ENCODE data around the gene NANOS3.
A peak's percentile ranks its signal among the peaks of the same experiment; 100 is the strongest.
"Not testable (repeated sequence)": the region's sequence is repeated elsewhere in the genome, so short reads cannot be mapped to it uniquely, and the experiment has no call there.

Gene NANOS3

GRCh38 chr19:13847407-13848339 lies 29.3 kb upstream of the NANOS3 start:
- H3K9me3 ChIP-seq (ENCODE audit: low read length), result no peaks in the 10 kb centered on the region
- peaks cover 60% of the 10 kb centered on the region for H3K4me1 ChIP-seq (ENCODE audit: insufficient read depth, low read length)
- H3K36me3 ChIP-seq (ENCODE audit: insufficient read depth, low read length), result no peaks in the 10 kb centered on the region
- H3K27me3 ChIP-seq (ENCODE audit: control insufficient read depth in 1 of 2, insufficient read depth in 2 of 2, low read length in 2 of 2), result no peaks in the 10 kb centered on the region
- H3K9ac ChIP-seq (ENCODE audit: low read length), result peak overlapping the region; percentile 75
- peak overlapping the region; percentile 100 for H3K27ac ChIP-seq (ENCODE audit: low read depth, low read length)
- peak overlapping the region; percentile 49 to 61 for H3K4me3 ChIP-seq (ENCODE audit: low read depth in 1 of 2, low read length in 2 of 2)

- Histone ChIP-seq H3K36me3 (ENCODE audit: insufficient read depth, low read length) (no peaks in the 10 kb centered on the region), H3K27ac (ENCODE audit: low read depth, low read length) (peak overlapping the region; percentile 100), H3K4me3 (ENCODE audit: low read depth in 1 of 2, low read length in 2 of 2) (peak overlapping the region in 1 of 2 donors; percentile 61), H3K27me3 (ENCODE audit: control insufficient read depth in 1 of 2, insufficient read depth in 2 of 2, low read length in 2 of 2) (no peaks in the 10 kb centered on the region), H3K4me1 (ENCODE audit: insufficient read depth, low read length) (peaks cover 55% of the 10 kb centered on the region), H3K9me3 (ENCODE audit: low read length) (no peaks in the 10 kb centered on the region), H3K9ac (ENCODE audit: low read length) (peak overlapping the region; percentile 24)
Observed at GRCh38 chr19:13848340-13848677, 28.6 kb upstream of the NANOS3 start.

- peak overlapping the region; percentile 27 for H3K9ac ChIP-seq (ENCODE audit: low read length)
- no peaks in the 10 kb centered on the region for H3K36me3 ChIP-seq (ENCODE audit: insufficient read depth, low read length)
- no peaks in the 10 kb centered on the region for H3K27me3 ChIP-seq (ENCODE audit: control insufficient read depth in 1 of 2, insufficient read depth in 2 of 2, low read length in 2 of 2)
- no peaks in the 10 kb centered on the region for H3K9me3 ChIP-seq (ENCODE audit: low read length)
- peaks cover 48% of the 10 kb centered on the region for H3K4me1 ChIP-seq (ENCODE audit: insufficient read depth, low read length)
- peak overlapping the region; percentile 100 for H3K27ac ChIP-seq (ENCODE audit: low read depth, low read length)
- no peak overlapping the region for H3K4me3 ChIP-seq (ENCODE audit: low read depth in 1 of 2, low read length in 2 of 2)
Observed at GRCh38 chr19:13848798-13849676, 27.9 kb upstream of the NANOS3 start.

GRCh38 chr19:13849991-13850909 lies 26.7 kb upstream of the NANOS3 start:
- H3K36me3 ChIP-seq (ENCODE audit: insufficient read depth, low read length), result no peaks in the 10 kb centered on the region
- peak overlapping the region; percentile 65 for H3K9ac ChIP-seq (ENCODE audit: low read length)
- no peaks in the 10 kb centered on the region for H3K27me3 ChIP-seq (ENCODE audit: control insufficient read depth in 1 of 2, insufficient read depth in 2 of 2, low read length in 2 of 2)
- H3K4me3 ChIP-seq (ENCODE audit: low read depth in 1 of 2, low read length in 2 of 2), result peak overlapping the region; percentile 7 to 65
- no peaks in the 10 kb centered on the region for H3K9me3 ChIP-seq (ENCODE audit: low read length)
- H3K4me1 ChIP-seq (ENCODE audit: insufficient read depth, low read length), result peaks cover 46% of the 10 kb centered on the region
- H3K27ac ChIP-seq (ENCODE audit: low read depth, low read length), result peak overlapping the region; percentile 100

- no peaks in the 10 kb centered on the region for H3K27me3 ChIP-seq (ENCODE audit: control insufficient read depth in 1 of 2, insufficient read depth in 2 of 2, low read length in 2 of 2)
- peak overlapping the region; percentile 100 for H3K27ac ChIP-seq (ENCODE audit: low read depth, low read length)
- no peaks in the 10 kb centered on the region for H3K36me3 ChIP-seq (ENCODE audit: insufficient read depth, low read length)
- peak overlapping the region; percentile 65 for H3K9ac ChIP-seq (ENCODE audit: low read length)
- peaks cover 41% of the 10 kb centered on the region for H3K4me1 ChIP-seq (ENCODE audit: insufficient read depth, low read length)
- H3K4me3 ChIP-seq (ENCODE audit: low read depth in 1 of 2, low read length in 2 of 2), result peak overlapping the region; percentile 11 to 65
- no peaks in the 10 kb centered on the region for H3K9me3 ChIP-seq (ENCODE audit: low read length)
Observed at GRCh38 chr19:13850910-13851733, 25.8 kb upstream of the NANOS3 start.

- not testable (repeated sequence) for H3K36me3 ChIP-seq (ENCODE audit: insufficient read depth, low read length); H3K27me3 ChIP-seq (ENCODE audit: control insufficient read depth in 1 of 2, insufficient read depth in 2 of 2, low read length in 2 of 2); H3K9me3 ChIP-seq (ENCODE audit: low read length)
- Histone ChIP-seq H3K27ac (ENCODE audit: low read depth, low read length) (peak overlapping the region; percentile 100), H3K9ac (ENCODE audit: low read length) (peak overlapping the region; percentile 65), H3K4me1 (ENCODE audit: insufficient read depth, low read length) (peaks cover 35% of the 10 kb centered on the region), H3K4me3 (ENCODE audit: low read depth in 1 of 2, low read length in 2 of 2) (peak overlapping the region in 1 of 2 donors; percentile 11)
Observed at GRCh38 chr19:13851734-13852114, 25.2 kb upstream of the NANOS3 start.

GRCh38 chr19:13852171-13852707 lies 24.7 kb upstream of the NANOS3 start:
- H3K4me3 ChIP-seq (ENCODE audit: low read depth in 1 of 2, low read length in 2 of 2); H3K27me3 ChIP-seq (ENCODE audit: control insufficient read depth in 1 of 2, insufficient read depth in 2 of 2, low read length in 2 of 2); H3K9ac ChIP-seq (ENCODE audit: low read length); H3K9me3 ChIP-seq (ENCODE audit: low read length); H3K36me3 ChIP-seq (ENCODE audit: insufficient read depth, low read length): not testable (repeated sequence)
- H3K27ac ChIP-seq (ENCODE audit: low read depth, low read length), result peak overlapping the region; percentile 32
- peaks cover 30% of the 10 kb centered on the region for H3K4me1 ChIP-seq (ENCODE audit: insufficient read depth, low read length)

- Histone ChIP-seq H3K36me3 (ENCODE audit: insufficient read depth, low read length) (no peaks in the 10 kb centered on the region), H3K4me3 (ENCODE audit: low read depth in 1 of 2, low read length in 2 of 2) (no peak overlapping the region), H3K27me3 (ENCODE audit: control insufficient read depth in 1 of 2, insufficient read depth in 2 of 2, low read length in 2 of 2) (no peaks in the 10 kb centered on the region), H3K9ac (ENCODE audit: low read length) (no peak overlapping the region), H3K9me3 (ENCODE audit: low read length) (no peaks in the 10 kb centered on the region), H3K27ac (ENCODE audit: low read depth, low read length) (no peak overlapping the region), H3K4me1 (ENCODE audit: insufficient read depth, low read length) (peaks cover 9% of the 10 kb centered on the region)
Observed at GRCh38 chr19:13856497-13856896, 20.4 kb upstream of the NANOS3 start.

GRCh38 chr19:13859361-13859880 lies 17.5 kb upstream of the NANOS3 start:
- peaks cover 12% of the 10 kb centered on the region for H3K4me1 ChIP-seq (ENCODE audit: insufficient read depth, low read length)
- no peak overlapping the region for H3K4me3 ChIP-seq (ENCODE audit: low read depth in 1 of 2, low read length in 2 of 2)
- H3K27me3 ChIP-seq (ENCODE audit: control insufficient read depth in 1 of 2, insufficient read depth in 2 of 2, low read length in 2 of 2), result no peaks in the 10 kb centered on the region
- H3K9me3 ChIP-seq (ENCODE audit: low read length), result no peaks in the 10 kb centered on the region
- H3K27ac ChIP-seq (ENCODE audit: low read depth, low read length), result no peak overlapping the region
- H3K9ac ChIP-seq (ENCODE audit: low read length), result no peak overlapping the region
- no peaks in the 10 kb centered on the region for H3K36me3 ChIP-seq (ENCODE audit: insufficient read depth, low read length)
